Subcutaneous adipose tissue (tissue), 4 donors: ENCODE results near the gene HERC2. TPM values are rescaled to one million over a fixed set of nuclear protein-coding genes. Genes with fewer than 3 reads are reported as not detected.

ENCODE experiments used
- CTCF ChIP-seq: fragments of 450-650 bp; IDR thresholded peaks from one replicate; pipeline ENCODE4 v1.5.1; 2016; ENCODE audit warnings: low read depth, mild to moderate bottlenecking, control low read depth, antibody characterized with exemption, moderate library complexity
- total RNA-seq, 4 donors: library from RNA; depleted of rRNA; stranded (reverse); fragments of >200 nt; gene quantifications; one replicate each; pipeline ENCODE4 v1.1.0, GENCODE V29; 2016

Gene HERC2
- total RNA-seq, 4 donors from 2014 or later: 41.5 to 73.8 (median 50.7) TPM

GRCh38 chr15:28129231-28129848 is 192.6 kb downstream of the HERC2 start:
- no peak for TF ChIP-seq CTCF

- no peak for TF ChIP-seq CTCF
Measured at GRCh38 chr15:28128031-28128430, 193.9 kb downstream of the HERC2 start.

GRCh38 chr15:28127036-28127435 is 194.9 kb downstream of the HERC2 start:
- no peak for TF ChIP-seq CTCF

- TF ChIP-seq CTCF: no peak
Measured at GRCh38 chr15:28125673-28126651, 196.0 kb downstream of the HERC2 start.

- TF ChIP-seq CTCF: no peak
Measured at GRCh38 chr15:28124841-28125240, 197.1 kb downstream of the HERC2 start.

GRCh38 chr15:28123408-28124023 is 198.5 kb downstream of the HERC2 start:
- no peak for TF ChIP-seq CTCF
